IMR-90 (cell line): ENCODE data around the gene CHST8. TPM values are rescaled to one million over a fixed set of nuclear protein-coding genes. Genes with fewer than 3 reads are reported as not detected.

ENCODE experiments used
- ATAC-seq: fragments of 200-7000 bp; cut with Tn5 transposase; 2 replicates; pipeline ENCODE4 v1.9.1; 2020; ENCODE audit warnings: low read depth, mild to moderate bottlenecking, moderate library complexity
- BruUV-seq: library from RNA; stranded (reverse); fragments of 400-500 nt; replicated peaks from 2 replicates; lab custom pipeline; 2021; lab: Mats Ljungman, UMichigan
- CTCF ChIA-PET: fragments of 300-600 bp; formaldehyde crosslinking; extraction: SDS; loops from one replicate; lab custom pipeline; 2021; ENCODE audit warnings: antibody characterized with exemption; lab: Yijun Ruan, JAX
- POLR2A ChIA-PET: fragments of 300-600 bp; sonication (Branson Sonifier 250); formaldehyde crosslinking; loops from one replicate; lab custom pipeline; 2022; ENCODE audit warnings: antibody characterized with exemption; ENCODE audit not compliant: unreplicated experiment; lab: Charles Lee
- DNase-seq: peaks from one replicate; pipeline ENCODE4 v3.0.0; 2013
- H2AFZ ChIP-seq: replicated peaks from 2 replicates; pipeline ENCODE3; 2013; ENCODE audit warnings: low read length, mild to moderate bottlenecking; ENCODE audit not compliant: poor library complexity
- H2AK5ac ChIP-seq: 2 replicates; pipeline ENCODE4 v1.6.1; 2013; ENCODE audit warnings: low read depth, low read length, inconsistent platforms
- H2AK9ac ChIP-seq: replicated peaks from 2 replicates; pipeline ENCODE3; 2013; ENCODE audit warnings: mild to moderate bottlenecking, low read depth, low read length, moderate library complexity; ENCODE audit not compliant: poor library complexity
- H2BK120ac ChIP-seq: 2 replicates; pipeline ENCODE4 v1.6.1; 2013; ENCODE audit warnings: low read depth, low read length, inconsistent platforms
- H2BK15ac ChIP-seq: 3 replicates; pipeline ENCODE4 v1.6.1; 2013; ENCODE audit warnings: low read depth, low read length, inconsistent platforms
- H2BK20ac ChIP-seq: 2 replicates; pipeline ENCODE4 v1.6.1; 2013; ENCODE audit warnings: low read depth, mild to moderate bottlenecking, inconsistent platforms, low read length, moderate library complexity
- H2BK5ac ChIP-seq: 2 replicates; pipeline ENCODE4 v1.6.1; 2013; ENCODE audit warnings: mild to moderate bottlenecking, low read depth, low read length, inconsistent platforms; ENCODE audit not compliant: poor library complexity, severe bottlenecking
- H3K14ac ChIP-seq: replicated peaks from 2 replicates; pipeline ENCODE4 v1.6.1; 2013; ENCODE audit warnings: low read depth, low read length, inconsistent platforms
- H3K18ac ChIP-seq: 2 replicates; pipeline ENCODE4 v1.6.1; 2013; ENCODE audit warnings: low read depth, low read length, control low read depth
- H3K23ac ChIP-seq: 2 replicates; pipeline ENCODE4 v1.6.1; 2013; ENCODE audit warnings: low read depth, low read length, inconsistent platforms
- H3K27ac ChIP-seq: 2 replicates; pipeline ENCODE4 v1.5.1; 2013; ENCODE audit warnings: mild to moderate bottlenecking, control low read depth, low read length; ENCODE audit not compliant: insufficient read depth
- H3K27me3 ChIP-seq: 2 replicates; pipeline ENCODE4 v1.6.1; 2013; ENCODE audit warnings: low read length; ENCODE audit not compliant: control insufficient read depth, insufficient read depth
- H3K36me3 ChIP-seq: 2 replicates; pipeline ENCODE4 v1.6.1; 2013; ENCODE audit warnings: low read length, mixed read lengths; ENCODE audit not compliant: control insufficient read depth, insufficient read depth
- H3K4ac ChIP-seq: 2 replicates; pipeline ENCODE4 v1.6.1; 2013; ENCODE audit warnings: low read depth, low read length, inconsistent platforms
- H3K4me1 ChIP-seq: 2 replicates; pipeline ENCODE4 v1.6.1; 2013; ENCODE audit warnings: low read length, mixed read lengths; ENCODE audit not compliant: control insufficient read depth, insufficient read depth
- H3K4me2 ChIP-seq: 2 replicates; pipeline ENCODE4 v1.6.1; 2013; ENCODE audit warnings: low read depth, mild to moderate bottlenecking, control low read depth, low read length, moderate library complexity
- H3K4me3 ChIP-seq: 2 replicates; pipeline ENCODE4 v1.5.1; 2013; ENCODE audit warnings: low read depth, mild to moderate bottlenecking, control low read depth, low read length, moderate library complexity; ENCODE audit not compliant: insufficient read depth
- H3K56ac ChIP-seq: 2 replicates; pipeline ENCODE4 v1.6.1; 2013; ENCODE audit warnings: low read length, inconsistent platforms; ENCODE audit not compliant: insufficient read depth; ENCODE audit errors: extremely low read depth
- H3K79me1 ChIP-seq, 2 experiments: 2 replicates each; pipeline ENCODE4 v1.6.1; 2013; ENCODE audit warnings: low read length in 2 of 2, inconsistent platforms in 1 of 2, low read depth in 1 of 2
- H3K9ac ChIP-seq: 2 replicates; pipeline ENCODE4 v1.6.1; 2013; ENCODE audit warnings: low read depth, low read length, control low read depth
- H3K9me1 ChIP-seq: 2 replicates; pipeline ENCODE4 v1.6.1; 2013; ENCODE audit warnings: low read length, inconsistent platforms; ENCODE audit not compliant: insufficient read depth
- H3K9me3 ChIP-seq: 2 replicates; pipeline ENCODE4 v1.6.1; 2013; ENCODE audit warnings: low read length; ENCODE audit not compliant: control insufficient read depth, insufficient read depth
- H4K20me1 ChIP-seq: 2 replicates; pipeline ENCODE4 v1.6.1; 2013; ENCODE audit warnings: low read length, inconsistent platforms; ENCODE audit not compliant: insufficient read depth
- H4K5ac ChIP-seq: 2 replicates; pipeline ENCODE4 v1.6.1; 2013; ENCODE audit warnings: mild to moderate bottlenecking, low read depth, low read length, control low read depth
- H4K8ac ChIP-seq, 2 experiments: 2 replicates each; pipeline ENCODE4 v1.6.1; 2013; ENCODE audit warnings: low read depth in 2 of 2, low read length in 2 of 2, control low read depth in 1 of 2, inconsistent platforms in 1 of 2
- H4K91ac ChIP-seq: 2 replicates; pipeline ENCODE4 v1.6.1; 2013; ENCODE audit warnings: low read depth, low read length, inconsistent platforms; ENCODE audit not compliant: insufficient read depth
- BHLHE40 ChIP-seq: fragments of 150-350 bp; IDR thresholded peaks from 2 replicates; pipeline ENCODE4 v1.6.1; 2016; ENCODE audit warnings: mild to moderate bottlenecking, low read depth, low read length
- MAZ ChIP-seq: IDR thresholded peaks from 2 replicates; pipeline ENCODE4 v1.6.1; 2012; ENCODE audit warnings: low read depth, mild to moderate bottlenecking, low read length, improper control_type of control experiment, moderate library complexity, borderline replicate concordance
- RAD21 ChIP-seq: IDR thresholded peaks from 2 replicates; pipeline ENCODE4 v1.6.1; 2012; ENCODE audit warnings: low read length, improper control_type of control experiment
- RCOR1 ChIP-seq: IDR thresholded peaks from 2 replicates; pipeline ENCODE4 v1.6.1; 2012; ENCODE audit warnings: mild to moderate bottlenecking, low read length, improper control_type of control experiment; ENCODE audit not compliant: insufficient replicate concordance
- USF2 ChIP-seq: fragments of 150-350 bp; IDR thresholded peaks from 2 replicates; pipeline ENCODE4 v1.6.1; 2017; ENCODE audit warnings: mild to moderate bottlenecking, antibody characterized with exemption, low read length, low read depth
- WGBS, 2 experiments: methylation state at CpG; one replicate each; pipeline versions ENCODE4 v1.1.5 to v1.1.7; 2013; ENCODE audit warnings: missing lambda C conversion rate in 2 of 2; ENCODE audit not compliant: insufficient read length in 1 of 2; ENCODE audit errors: extremely low coverage in 2 of 2; 5-methylcytosine and 5-hydroxymethylcytosine counted together
- dilution Hi-C: fragments of 300-500 bp; cut with HindIII; formaldehyde crosslinking; loops from one replicate; pipeline ENCODE4 v1.14.3; 2018; ENCODE audit warnings: low sequenced_read_pairs; ENCODE audit not compliant: unreplicated experiment
- in situ Hi-C: fragments of 300-500 bp; cut with MboI; formaldehyde crosslinking; loops from 3 replicates; pipeline ENCODE4 v1.14.3; 2019; ENCODE audit warnings: low sequenced_read_pairs, inconsistent platforms, mixed read lengths
- intact Hi-C: fragments of 100-400 bp; cut with micrococcal nuclease; formaldehyde crosslinking; loops from 2 replicates; pipeline ENCODE4 v1.10.0; 2022
- polyA plus RNA-seq, 3 experiments: library from polyadenylated mRNA; depleted of rRNA; stranded (reverse); fragments of >200 nt; gene quantifications; 2 replicates each; pipeline ENCODE4 v1.2.3, GENCODE V29; 2012; ENCODE audit warnings: low replicate concordance in 1 of 3
- total RNA-seq: library from RNA; depleted of rRNA; stranded (reverse); fragments of >200 nt; gene quantifications from 2 replicates; pipeline ENCODE4 v1.2.3, GENCODE V29; 2012

Gene CHST8
- total and polyA plus RNA-seq, 2 of the 4 experiments (the other 2 are of a cell fraction), result not detected

- TF ChIP-seq MAZ (no peak), BHLHE40 (no peak), RCOR1 (no peak), USF2 (no peak), RAD21 (no peak)
- ATAC-seq (no peak), DNase-seq (no peak)
- ChIA-PET POLR2A (no interaction called here), CTCF (no interaction called here)
- Histone ChIP-seq H2AFZ (no peak overlapping the region), H4K8ac (no peak overlapping the region), H3K4me2 (no peak overlapping the region), H3K27ac (no peak overlapping the region), H2AK5ac (no peak overlapping the region), H3K9ac (no peak overlapping the region), H3K9me1 (no peaks in the 10 kb centered on the region), H3K27me3 (no peaks in the 10 kb centered on the region; the same call in 1 of the 2 replicates), H4K91ac (no peak overlapping the region), H4K5ac (no peak overlapping the region), H3K14ac (no peak overlapping the region), H2BK120ac (no peak overlapping the region), H3K18ac (no peak overlapping the region), H3K56ac (no peak overlapping the region), H2BK5ac (no peak overlapping the region), H3K4me3 (no peak overlapping the region), H3K23ac (no peak overlapping the region), H3K79me1 (no peaks in the 10 kb centered on the region), H3K9me3 (no peaks in the 10 kb centered on the region), H3K4me1 (no peaks in the 10 kb centered on the region), H2BK15ac (no peak overlapping the region), H2AK9ac (no peak overlapping the region), H3K4ac (no peak overlapping the region), H2BK20ac (no peak overlapping the region), H3K36me3 (no peaks in the 10 kb centered on the region), H4K20me1 (no peaks in the 10 kb centered on the region)
- dilution Hi-C loops (no loop called here), intact Hi-C loops (no loop called here), in situ Hi-C loops (no loop called here)
- BruUV-seq, result no TSS peak
- 51% methylated on average over 3 of the region's 6 CpGs; no CpG with 5 or more reads in 1 of the 2 experiments for WGBS, 2 experiments
These were observed 131.2 kb downstream of the CHST8 start for GRCh38 chr19:33752945-33753344.
